HEK293 (cell line): ENCODE results near the gene PGC.

Experiments used
- CTCF ChIP-seq: fragments of 450-650 bp; formaldehyde crosslinking; IDR thresholded peaks from 2 replicates; pipeline ENCODE4 v1.5.1; 2016; ENCODE audit warnings: missing biosample characterization, missing genetic modification characterization
- KLF10 ChIP-seq: fragments of 450-650 bp; IDR thresholded peaks from 2 replicates; pipeline ENCODE4 v1.5.1; 2018; ENCODE audit warnings: missing biosample characterization, mild to moderate bottlenecking, missing genetic modification characterization
- PRDM10 ChIP-seq: fragments of 450-650 bp; formaldehyde crosslinking; IDR thresholded peaks from 2 replicates; pipeline ENCODE4 v1.5.1; 2016; ENCODE audit warnings: missing biosample characterization, missing genetic modification characterization
- REST ChIP-seq: fragments of 450-650 bp; formaldehyde crosslinking; IDR thresholded peaks from 2 replicates; pipeline ENCODE4 v1.5.1; 2016; ENCODE audit warnings: missing biosample characterization, missing genetic modification characterization
- ZBTB1 ChIP-seq: fragments of 450-650 bp; formaldehyde crosslinking; IDR thresholded peaks from 2 replicates; pipeline ENCODE4 v1.5.1; 2016; ENCODE audit warnings: missing biosample characterization, missing genetic modification characterization
- ZBTB11 ChIP-seq: fragments of 450-650 bp; formaldehyde crosslinking; conservative IDR thresholded peaks from 2 replicates; pipeline ENCODE4 v1.5.1; 2016; ENCODE audit warnings: low read depth, missing biosample characterization, missing genetic modification characterization
- ZNF280D ChIP-seq: fragments of 450-650 bp; formaldehyde crosslinking; IDR thresholded peaks from 2 replicates; pipeline ENCODE4 v1.5.1; 2016; ENCODE audit warnings: missing biosample characterization, missing genetic modification characterization
- ZNF394 ChIP-seq: fragments of 450-650 bp; formaldehyde crosslinking; IDR thresholded peaks from 2 replicates; pipeline ENCODE4 v1.5.1; 2016; ENCODE audit warnings: missing biosample characterization, missing genetic modification characterization, mild to moderate bottlenecking, moderate library complexity, borderline replicate concordance
- ZNF423 ChIP-seq: fragments of 450-650 bp; formaldehyde crosslinking; IDR thresholded peaks from 2 replicates; pipeline ENCODE4 v1.5.1; 2016; ENCODE audit warnings: missing biosample characterization, missing genetic modification characterization
- ZNF530 ChIP-seq: fragments of 450-650 bp; formaldehyde crosslinking; IDR thresholded peaks from 2 replicates; pipeline ENCODE4 v1.5.1; 2016; ENCODE audit warnings: low read depth, missing biosample characterization, missing genetic modification characterization
- ZNF776 ChIP-seq: fragments of 450-650 bp; formaldehyde crosslinking; IDR thresholded peaks from 2 replicates; pipeline ENCODE4 v1.5.0; 2017; ENCODE audit warnings: missing biosample characterization, missing genetic modification characterization, borderline replicate concordance

GRCh38 chr6:41756354-41756753 is 9.2 kb upstream of the PGC start:
- TF ChIP-seq ZNF776 (tag by site-specific recombination) (no peak), ZNF394 (tag by site-specific recombination) (no peak), ZNF423 (no peak), ZBTB1 (tag by site-specific recombination) (no peak), CTCF (no peak), ZNF530 (no peak), PRDM10 (tag by site-specific recombination) (no peak), KLF10 (no peak), REST (tag by site-specific recombination) (no peak), ZNF280D (tag by site-specific recombination) (no peak), ZBTB11 (no peak)
